ENCODE data around the gene ANKRD63.

ANKRD63 gene

DNA sequence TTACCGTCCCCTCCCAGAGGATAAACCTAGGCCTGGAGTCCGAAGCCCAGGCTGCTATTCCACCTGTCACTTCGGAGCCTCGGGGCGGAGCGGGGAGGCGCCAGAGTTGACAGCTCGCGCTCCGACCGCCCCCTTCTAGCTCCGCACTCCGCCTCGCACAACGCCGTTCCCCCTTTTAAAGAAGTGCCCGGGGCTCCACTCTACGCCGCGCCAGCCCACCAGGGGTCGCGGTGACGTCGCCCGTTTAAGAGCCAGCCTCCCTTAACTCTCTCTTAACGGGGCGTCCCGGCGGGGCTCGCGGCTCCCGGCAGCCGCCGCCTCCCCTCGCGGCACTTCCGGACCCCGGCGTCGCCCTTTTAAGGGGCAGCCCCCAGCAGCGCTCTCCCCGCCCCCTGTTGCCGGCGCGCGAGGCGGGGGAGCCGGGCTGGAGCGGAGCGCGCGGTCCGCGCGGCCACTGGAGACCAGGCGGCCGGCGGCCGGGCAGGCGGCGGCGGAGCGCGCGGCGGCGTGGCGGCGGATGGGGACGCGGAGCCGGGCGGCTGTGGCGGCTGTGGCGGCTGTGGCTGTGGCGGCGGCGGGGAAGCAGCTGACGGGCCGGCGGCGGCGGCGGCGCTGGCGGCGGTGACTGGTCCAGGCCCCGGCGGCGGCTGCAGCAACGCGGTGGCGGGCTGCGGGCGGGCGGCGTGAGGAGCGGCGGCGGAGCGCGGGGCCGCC lies 40.5 kb upstream of the ANKRD63 start, which contains the start of gene INAFM2:
Gene INAFM2 (plus strand): TSS at position 454 of the 714 bp plus-strand sequence. CDS start 364 bp downstream, outside the sequence.
- H3K4me3 ChIP-seq (replicated peaks in 1 of 2; ENCODE audit: low read depth in 2 of 2, low read length in 2 of 2), result peak within 1 kb of the TSS; percentile 75 to 77
- TF ChIP-seq, protein P1, sequence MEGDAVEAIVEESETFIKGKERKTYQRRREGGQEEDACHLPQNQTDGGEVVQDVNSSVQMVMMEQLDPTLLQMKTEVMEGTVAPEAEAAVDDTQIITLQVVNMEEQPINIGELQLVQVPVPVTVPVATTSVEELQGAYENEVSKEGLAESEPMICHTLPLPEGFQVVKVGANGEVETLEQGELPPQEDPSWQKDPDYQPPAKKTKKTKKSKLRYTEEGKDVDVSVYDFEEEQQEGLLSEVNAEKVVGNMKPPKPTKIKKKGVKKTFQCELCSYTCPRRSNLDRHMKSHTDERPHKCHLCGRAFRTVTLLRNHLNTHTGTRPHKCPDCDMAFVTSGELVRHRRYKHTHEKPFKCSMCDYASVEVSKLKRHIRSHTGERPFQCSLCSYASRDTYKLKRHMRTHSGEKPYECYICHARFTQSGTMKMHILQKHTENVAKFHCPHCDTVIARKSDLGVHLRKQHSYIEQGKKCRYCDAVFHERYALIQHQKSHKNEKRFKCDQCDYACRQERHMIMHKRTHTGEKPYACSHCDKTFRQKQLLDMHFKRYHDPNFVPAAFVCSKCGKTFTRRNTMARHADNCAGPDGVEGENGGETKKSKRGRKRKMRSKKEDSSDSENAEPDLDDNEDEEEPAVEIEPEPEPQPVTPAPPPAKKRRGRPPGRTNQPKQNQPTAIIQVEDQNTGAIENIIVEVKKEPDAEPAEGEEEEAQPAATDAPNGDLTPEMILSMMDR (IDR thresholded peaks at IDR 0.05; ENCODE audit: low read depth, low read length), result peak; percentile 54
- DNase-seq (ENCODE audit: low read depth in 2 of 2), result peak; percentile 93 to 98

DNA sequence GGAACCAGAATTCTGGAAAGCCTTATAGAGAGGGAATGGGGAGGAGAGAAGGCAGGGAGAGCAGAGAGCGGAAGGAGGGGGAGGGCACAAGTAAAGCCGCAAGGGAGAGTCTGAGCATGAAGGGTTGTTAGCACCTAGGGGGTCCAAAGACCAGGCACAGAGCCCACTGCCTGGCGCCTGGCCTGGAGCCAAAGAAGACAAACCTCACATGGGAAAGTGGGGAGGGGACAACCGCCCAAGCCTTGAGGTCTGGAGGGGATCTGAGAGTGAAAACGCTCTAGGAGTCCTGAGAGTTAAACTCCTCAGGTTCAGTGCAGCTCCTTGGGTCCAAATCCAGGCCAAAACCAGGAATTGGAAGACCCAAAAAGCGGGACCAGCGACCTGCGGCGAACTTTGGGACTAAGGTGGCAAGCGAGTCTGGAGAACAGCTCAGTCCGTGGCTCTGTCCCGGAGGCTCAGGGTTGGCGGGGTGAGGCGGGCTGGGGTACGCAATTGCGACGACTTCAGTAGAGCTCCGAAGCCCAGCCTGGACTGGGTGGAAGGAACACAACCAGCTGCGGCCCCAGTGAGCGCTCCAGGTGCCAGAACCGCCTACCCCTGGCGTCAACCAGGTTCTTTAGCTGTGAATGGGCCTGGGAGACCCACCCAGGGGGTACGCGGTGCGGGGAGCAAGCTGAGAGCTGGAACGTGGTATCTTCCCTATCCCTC lies 39.8 kb upstream of the ANKRD63 start:
- peak in 1 of 2 donors; percentile 49 for DNase-seq (ENCODE audit: low read depth in 2 of 2)
- TF ChIP-seq, protein P1 (IDR thresholded peaks at IDR 0.05; ENCODE audit: low read depth, low read length), result no peak
- peak overlapping the region; percentile 19 to 77 for H3K4me3 ChIP-seq (replicated peaks in 1 of 2; ENCODE audit: low read depth in 2 of 2, low read length in 2 of 2)

DNA sequence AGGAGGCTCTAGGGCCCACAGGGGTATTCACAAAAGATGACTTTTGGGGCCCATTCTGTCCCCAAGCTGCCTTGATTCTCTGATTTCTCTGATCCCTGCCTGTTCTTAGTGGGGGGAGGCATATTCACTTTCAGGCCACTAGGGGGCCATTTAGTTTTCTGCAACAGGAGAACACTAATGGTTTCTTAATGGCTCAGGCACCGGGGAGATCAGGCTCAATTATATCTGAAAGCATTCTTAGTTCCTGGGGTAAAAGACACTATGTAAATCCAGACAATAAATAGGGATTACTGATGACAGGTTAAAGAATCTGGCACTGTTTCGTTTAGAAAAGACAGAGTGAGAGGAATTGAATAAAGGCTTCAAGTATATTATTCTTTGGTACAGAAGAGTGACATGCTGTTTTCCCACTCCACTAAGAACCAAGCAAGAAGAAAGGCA lies 38.1 kb upstream of the ANKRD63 start:
- TF ChIP-seq, protein P1 (IDR thresholded peaks at IDR 0.05; ENCODE audit: low read depth, low read length), result peak; percentile 91
- DNase-seq (ENCODE audit: low read depth in 2 of 2), result peak; percentile 76 to 82
- H3K4me3 ChIP-seq (replicated peaks in 1 of 2; ENCODE audit: low read depth in 2 of 2, low read length in 2 of 2), result no peak overlapping the region

DNA sequence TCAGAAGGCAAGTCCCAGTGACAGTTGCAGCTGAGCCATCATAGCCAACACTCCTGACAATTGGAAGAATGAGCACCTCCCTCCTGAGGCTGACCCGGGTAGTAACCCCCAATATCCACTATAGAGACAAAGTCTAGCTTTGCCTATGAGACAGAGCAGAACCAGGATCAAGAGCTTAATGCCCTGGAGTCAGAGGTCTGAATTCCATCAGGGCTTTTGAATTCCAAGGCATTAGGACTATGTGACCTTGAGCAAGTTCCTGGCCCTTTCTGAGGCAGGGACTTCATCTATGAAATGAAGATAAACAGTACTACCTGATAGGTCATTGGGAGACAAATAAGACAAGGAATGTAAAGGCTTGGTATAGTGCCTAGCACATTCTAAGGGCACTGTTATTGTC lies 37.5 kb upstream of the ANKRD63 start:
- TF ChIP-seq, protein P1 (IDR thresholded peaks at IDR 0.05; ENCODE audit: low read depth, low read length), result no peak
- H3K4me3 ChIP-seq (replicated peaks in 1 of 2; ENCODE audit: low read depth in 2 of 2, low read length in 2 of 2), result no peak overlapping the region
- no peak for DNase-seq (ENCODE audit: low read depth in 2 of 2)

DNA sequence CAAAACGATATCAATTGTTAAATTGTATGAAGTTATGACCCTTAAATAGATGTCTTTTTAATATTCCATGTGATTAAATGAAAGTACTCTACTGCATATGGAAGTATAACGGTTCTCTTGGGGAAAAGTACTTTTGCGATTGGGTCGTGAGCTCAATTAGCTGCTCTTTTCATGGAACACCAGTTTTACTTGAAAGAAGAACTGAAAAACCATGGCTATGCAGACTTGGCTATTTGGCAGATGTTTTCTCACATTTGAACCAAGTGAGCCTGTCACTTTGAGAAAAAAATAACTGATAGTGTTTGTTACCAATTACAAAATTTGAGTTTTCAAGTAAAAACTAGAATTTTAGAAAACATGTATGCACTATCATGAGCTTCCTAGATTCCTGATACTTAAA lies 34.7 kb upstream of the ANKRD63 start:
- DNase-seq (ENCODE audit: low read depth in 2 of 2), result no peak
- TF ChIP-seq, protein P1 (IDR thresholded peaks at IDR 0.05; ENCODE audit: low read depth, low read length), result no peak
- H3K4me3 ChIP-seq (replicated peaks in 1 of 2; ENCODE audit: low read depth in 2 of 2, low read length in 2 of 2), result no peak overlapping the region

DNA sequence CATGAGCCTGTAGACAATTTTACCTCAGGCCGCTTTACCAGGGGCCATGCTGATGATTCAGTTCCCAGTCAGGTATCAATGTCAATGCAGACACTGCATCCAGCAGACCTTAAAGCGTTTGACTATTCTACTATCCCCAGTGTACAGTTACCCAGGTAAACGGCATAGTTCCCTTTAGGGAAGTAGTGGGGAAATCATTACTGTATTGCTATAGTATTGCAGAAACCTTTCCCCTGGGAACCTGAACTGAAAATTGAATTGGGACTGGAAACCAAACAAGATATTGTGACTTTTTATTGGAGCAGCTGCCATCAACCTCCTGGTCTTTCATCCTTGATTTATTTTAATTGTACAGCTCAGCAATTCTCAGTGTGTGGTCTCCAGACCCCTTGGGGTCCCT lies 34.1 kb upstream of the ANKRD63 start:
- H3K4me3 ChIP-seq (replicated peaks in 1 of 2; ENCODE audit: low read depth in 2 of 2, low read length in 2 of 2), result no peak overlapping the region
- TF ChIP-seq, protein P1 (IDR thresholded peaks at IDR 0.05; ENCODE audit: low read depth, low read length), result no peak

More for the DNA sequence above, 34.1 kb upstream of the ANKRD63 start:
- DNase-seq (ENCODE audit: low read depth in 2 of 2), result no peak

Measured in cardiac fibroblast (primary cell).